M059J (cell line): ENCODE data around the gene A4GALT. TPM values are rescaled to one million over a fixed set of nuclear protein-coding genes. Genes with fewer than 3 reads are reported as not detected.
"Not testable (repeated sequence)": the region's sequence is repeated elsewhere in the genome, so short reads cannot be mapped to it uniquely, and the experiment has no call there.

Source experiments
- DNase-seq: peaks from one replicate; pipeline ENCODE4 v3.0.0-alpha.2; 2012; ENCODE audit warnings: low read depth
- total RNA-seq: library from RNA; depleted of rRNA; stranded (reverse); fragments of >200 nt; shearing (Covaris generic); gene quantifications from 2 replicates; pipeline ENCODE4 v1.2.3, GENCODE V29; 2014

Gene A4GALT
- total RNA-seq, 1 experiment from 2014 or later = 2.9 TPM

DNA sequence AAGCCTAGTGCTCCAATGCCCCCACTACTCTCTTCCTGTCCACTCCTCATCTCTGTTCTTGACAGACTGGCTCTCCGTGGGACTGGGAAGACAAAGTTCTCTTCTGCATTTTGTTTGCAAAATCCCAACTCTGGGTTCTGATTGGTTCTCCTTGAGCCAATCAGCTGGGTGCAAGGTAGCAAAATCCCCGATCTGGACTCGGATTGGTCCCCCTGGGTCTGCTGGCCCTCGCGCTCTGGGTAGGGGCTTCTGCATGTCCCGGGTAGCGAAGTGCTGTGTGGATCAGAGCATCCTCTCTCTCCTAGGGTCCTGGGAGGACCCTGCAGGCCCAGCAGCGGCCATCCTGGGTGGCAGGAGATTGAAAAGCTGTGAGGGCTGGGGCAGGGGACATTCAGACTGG is 22.3 kb upstream of the A4GALT start:
- no peak for DNase-seq

DNA sequence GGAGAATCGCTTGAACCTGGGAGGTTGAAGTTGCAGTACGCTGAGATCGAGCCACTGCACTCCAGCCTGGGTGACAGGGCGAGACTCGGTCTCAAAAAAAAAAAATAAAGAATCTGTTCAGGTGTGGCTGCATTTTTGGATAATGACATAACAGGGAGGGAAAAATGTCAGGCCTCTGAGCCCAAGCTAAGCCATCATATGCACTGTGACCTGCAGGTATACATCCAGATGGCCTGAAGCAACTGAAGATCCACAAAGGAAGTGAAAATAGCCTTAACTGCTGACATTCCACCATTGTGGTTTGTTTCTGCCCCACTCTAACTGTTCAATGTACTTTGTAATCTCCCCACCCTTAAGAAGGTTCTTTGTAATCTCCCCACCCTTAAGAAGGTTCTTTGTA is 19.6 kb upstream of the A4GALT start:
- not testable (repeated sequence) for DNase-seq

DNA sequence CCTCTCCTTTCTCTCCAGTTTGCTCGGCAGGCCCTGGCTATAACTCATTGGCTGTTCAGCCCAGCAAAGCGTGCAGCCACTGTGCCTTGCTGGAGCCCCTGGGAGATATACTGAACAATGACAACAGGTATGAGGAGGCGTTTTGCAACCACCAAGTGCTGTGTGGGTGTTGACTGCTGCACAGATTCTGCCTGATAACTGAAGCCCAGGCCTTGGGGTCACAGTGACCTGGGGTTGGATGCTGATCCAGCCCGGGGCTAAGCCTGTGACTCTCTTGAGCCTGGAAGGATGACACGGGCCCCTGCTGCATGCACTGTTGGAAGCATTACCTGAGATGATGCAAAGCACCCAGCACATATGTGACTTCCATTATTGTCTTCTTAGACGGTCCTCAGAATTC is 13.7 kb upstream of the A4GALT start:
- DNase-seq = no peak

DNA sequence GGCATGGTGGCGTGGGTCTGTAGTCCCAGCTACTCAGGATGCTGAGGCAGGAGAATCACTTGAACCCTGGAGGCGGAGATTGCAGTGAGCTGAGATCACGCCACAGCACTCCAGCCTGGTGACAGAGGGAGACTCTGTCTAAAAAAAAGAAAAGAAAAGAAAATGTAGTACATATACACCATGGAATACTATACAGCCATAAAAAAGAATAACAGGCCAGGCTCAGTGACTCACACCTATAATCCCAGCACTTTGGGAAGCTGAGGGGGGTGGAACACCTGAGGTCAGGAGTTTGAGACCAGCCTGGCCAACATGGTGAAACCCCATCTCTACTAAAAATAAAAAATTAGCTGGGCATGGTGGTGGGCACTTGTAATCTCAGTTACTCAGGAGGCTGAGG is 12.7 kb upstream of the A4GALT start:
- DNase-seq = not testable (repeated sequence)

DNA sequence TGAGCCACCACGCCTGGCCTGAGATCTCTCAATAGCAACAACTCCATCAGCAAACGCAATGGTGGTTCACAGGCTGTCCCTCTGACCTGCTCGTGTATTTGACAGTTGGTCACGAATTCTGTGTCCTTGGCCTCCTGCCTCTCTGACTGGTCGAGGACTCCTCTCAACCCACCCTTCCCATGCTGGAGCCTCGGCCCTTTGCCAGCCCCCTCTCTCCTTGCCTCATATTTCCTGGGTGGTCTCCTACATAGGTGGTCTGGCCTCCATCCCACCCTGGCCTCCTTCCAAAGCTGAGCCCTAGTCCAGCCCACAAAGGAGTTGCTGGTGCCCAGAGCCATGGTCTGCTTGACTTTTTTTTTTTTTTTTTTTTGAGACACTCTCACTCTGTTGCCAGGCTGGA is 11.4 kb upstream of the A4GALT start:
- no peak for DNase-seq

DNA sequence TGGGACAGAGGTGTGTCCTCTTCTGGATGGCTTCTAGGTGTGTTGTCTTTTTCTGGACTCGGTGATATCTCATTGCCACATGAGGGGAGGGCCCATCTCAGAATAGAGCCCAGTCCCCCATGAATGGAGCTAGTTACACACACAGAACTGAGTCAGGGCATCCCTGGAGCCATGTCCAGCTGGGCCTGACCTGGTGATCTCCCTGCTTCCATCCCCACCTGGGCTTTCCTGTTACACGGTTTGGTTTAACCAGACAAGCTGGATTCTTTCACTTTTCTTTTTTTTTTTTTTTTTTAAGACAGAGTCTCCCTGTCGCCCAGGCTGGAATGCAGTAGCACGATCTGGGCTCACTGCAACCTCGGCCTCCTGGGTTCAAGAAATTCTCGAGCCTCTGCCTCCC is 6.1 kb upstream of the A4GALT start:
- DNase-seq = no peak

DNA sequence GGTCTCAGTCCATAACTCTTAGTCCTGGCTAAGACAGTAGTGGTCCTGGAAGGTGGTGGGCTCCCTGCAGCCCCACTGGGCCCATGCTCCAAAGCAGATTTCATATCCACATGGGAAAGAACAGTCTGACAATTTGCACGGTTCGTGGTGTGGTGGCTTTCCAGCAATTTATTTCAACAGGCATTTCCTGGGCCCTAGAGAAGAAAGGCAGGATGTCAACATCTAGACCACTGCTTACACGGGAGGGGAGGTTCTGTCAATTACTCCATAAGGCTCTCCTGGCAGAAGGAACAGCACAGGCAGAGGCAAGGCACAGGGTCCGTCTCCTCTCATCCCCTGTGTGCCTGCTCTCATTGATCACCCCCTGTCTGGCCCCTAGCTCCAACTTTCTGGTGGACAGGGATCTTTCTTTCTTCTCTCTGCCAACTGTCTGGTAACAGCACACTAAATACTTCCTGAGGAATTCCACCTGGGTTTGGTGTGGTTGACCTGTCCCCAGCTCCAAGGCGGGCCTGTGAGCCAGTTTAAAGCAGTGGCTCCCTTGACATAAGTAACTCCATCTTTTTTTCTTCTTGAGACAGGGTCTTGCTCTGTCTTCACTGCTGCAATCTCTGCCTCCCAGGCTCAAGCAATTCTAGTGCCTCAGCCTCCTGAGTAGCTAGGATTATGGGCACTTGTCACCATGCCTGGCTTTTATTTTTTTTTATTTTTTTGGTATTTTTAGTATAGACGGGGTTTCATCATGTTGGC is 5.1 kb upstream of the A4GALT start:
- DNase-seq = no peak

DNA sequence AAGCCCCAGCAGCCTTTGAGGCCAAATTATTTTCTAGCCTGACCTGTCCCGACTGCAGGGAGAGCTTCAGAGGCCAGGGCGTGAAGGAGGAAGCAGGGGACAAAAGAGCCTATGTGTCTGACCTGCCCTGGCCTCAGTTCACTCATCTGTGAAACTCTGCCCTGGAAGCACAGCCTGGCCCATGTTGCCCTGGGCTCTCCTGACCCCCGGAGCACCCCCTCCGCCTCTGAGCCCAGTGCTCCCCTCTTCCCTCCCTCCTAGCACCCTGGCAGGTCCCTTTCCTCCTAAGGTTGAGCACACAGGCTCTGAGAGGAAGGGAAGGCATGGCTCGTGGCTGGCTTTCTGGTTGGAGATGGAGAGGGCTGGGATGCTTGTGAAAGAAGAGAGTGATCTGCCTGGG is 3.4 kb upstream of the A4GALT start:
- no peak for DNase-seq

DNA sequence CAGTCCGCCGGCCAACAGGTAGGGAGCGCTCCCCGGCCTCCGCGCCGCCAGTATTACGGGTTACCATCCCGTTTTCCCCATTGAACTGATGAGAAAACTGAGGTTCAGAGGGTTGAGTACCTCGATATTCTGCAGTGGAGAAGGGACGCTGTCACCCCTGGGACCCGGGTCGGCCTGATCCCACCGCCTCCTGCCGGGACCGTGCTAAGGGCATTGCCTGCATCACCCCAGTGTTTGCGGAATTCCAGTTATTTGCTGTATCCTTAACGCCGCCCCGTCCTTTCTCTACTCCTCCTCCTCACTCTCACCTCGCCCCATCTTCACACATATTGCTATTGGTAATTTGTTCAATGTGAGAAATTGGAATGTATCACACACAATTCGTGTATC is 370 bp upstream of the A4GALT start:
- DNase-seq = no peak

DNA sequence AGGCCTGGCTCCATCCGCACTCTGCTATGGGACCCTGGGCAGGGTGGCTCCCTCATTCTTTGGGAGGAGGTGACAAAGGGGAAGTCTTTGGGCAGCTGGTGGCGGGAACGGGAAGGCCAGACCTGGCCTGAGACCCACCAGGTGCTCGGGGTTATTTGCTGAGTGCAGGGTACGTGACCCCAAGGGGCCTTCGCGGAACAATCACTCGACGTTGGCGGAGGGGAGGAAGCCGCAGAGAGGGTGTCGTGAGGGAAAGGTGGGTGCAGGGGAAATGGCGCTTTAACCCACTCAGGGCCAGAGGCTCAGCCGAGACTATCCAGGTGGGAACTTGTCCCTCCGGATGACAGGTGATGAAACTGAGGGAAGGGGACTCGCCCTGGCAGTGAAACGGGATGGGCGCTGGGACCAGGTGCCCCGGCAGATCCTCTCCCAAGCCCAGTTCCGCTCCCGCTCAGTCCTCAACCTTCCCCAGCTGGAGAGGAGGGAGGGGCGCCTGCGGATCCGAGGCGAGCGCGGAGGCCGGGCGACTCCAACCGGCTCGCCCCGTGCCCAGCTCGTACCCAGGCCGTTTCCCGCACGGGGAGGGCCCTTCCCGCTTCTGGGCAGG is 911 bp downstream of the A4GALT start:
- no peak for DNase-seq

DNA sequence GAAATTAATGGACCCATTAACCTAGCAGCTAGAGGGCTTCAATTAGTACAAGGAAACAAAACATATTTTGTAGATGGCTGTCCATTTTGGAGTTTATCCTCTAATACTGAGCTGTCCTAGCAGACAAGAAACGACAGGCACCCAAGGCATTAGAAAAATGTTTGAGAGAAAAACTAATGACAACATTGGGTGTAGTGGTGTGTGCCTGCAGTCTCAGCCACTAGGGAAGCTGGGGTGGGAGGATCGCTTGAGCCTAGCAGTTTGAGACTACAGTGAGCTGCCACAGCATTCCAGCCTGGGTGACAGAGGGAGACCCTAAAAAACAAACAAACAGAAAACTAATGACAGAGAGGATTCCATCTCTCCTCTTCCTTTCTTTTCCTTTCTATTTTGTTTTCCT is 1.5 kb downstream of the A4GALT start:
- DNase-seq = no peak

DNA sequence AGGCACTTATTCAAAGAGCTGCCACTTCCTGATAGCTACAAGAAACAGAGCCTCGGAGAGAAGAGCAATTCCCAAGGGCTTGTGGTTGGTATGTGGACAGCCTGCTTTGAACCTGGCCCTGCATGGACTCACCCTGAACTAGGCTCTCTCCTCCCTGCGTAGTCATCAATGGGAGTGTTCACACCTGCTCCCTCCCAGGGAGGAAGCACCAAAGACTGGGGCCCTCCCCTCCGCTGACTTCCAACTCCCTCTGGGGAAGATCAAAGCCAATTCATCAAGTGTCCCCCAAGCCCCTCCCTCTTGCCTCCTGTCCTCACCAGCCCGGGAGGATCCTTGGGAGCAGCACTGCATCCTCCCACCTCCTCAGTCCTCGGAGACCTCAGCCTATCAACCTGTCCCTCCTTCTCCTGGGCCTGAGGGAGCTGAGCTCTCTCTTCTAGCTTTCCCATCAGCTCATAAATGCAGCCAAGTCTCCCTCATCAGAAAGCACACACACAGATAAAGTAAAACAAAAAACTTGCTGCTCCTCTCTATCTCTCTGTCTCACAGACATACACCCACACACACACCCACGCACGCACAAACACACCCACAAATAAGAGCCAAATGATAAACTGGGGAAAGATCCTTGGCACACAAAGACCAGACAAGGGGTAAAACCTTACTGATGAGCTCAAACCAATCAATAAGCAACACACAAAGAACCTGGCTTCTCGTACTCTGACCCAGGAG is 3.3 kb downstream of the A4GALT start:
- DNase-seq = no peak

DNA sequence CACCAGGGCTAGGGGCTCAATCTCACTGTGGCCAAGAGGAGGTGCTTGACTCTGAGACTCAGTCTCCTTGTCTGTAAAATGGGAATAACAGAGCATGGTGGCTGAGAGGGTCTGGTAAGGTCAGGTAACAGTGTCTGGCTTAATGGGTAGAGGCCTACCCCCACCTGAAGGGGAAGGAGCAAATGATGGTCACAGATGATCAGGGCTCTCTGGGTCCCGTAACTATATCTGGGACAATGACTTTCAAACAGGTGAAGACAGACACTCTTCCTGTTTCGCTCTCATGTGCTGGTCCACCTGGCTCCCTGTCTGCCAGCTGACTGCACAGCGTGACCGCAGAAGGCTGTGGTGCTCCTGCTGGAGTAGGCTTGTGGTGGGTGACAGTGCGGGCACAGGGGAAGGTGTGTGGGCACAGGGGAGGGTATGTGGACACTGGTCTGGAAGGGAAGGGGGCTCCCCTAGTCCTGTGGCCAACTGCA is 4.0 kb downstream of the A4GALT start:
- DNase-seq = no peak

DNA sequence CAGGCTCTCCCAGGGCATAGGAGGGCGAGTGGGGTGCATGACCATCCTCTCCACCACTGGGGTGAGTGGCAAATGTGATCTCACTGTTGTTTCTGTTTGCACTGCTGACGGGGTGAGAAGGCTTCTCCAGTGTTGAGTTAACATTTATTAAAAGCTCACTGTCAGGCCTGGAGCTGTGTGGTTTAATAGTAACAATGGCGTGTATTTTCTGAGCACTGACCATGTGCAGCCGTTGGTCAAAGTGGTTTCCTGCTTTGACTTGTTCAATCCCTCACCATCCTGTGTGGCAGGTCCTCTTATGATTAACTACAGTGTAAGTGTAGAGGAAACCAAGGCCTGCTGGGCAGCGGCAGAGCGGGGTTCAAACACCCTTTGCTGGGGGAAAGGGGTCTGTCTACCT is 4.4 kb downstream of the A4GALT start:
- peak; percentile 29 for DNase-seq

DNA sequence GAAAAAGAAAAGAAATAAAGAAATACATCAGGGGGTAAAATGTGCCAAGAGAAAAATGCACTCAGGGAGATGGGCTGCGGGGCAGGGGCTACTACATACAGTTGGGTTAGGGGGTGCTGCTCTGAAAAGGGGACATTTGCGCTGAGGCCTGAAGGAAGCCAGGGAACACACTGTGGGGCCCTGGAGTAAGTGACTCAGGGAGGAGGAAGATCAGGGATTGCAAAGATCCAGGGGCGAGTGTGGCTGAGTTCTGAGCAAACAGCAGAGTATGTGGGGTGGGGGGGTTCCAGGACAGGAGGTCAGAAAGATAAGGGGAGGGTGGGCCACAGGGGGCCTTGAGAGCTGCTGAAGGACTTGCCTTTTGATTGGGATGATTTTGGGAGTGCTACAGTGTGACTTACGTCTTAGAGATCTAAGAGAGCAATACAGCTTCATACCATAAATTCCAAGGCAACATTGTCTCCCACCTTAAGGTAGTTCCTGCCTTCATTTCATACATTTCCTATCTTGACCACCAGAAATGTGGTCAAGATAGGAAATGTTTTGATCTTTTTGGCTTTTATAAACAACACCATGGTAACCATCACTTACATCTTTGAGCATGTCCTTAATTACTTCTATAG is 5.8 kb downstream of the A4GALT start:
- no peak for DNase-seq

DNA sequence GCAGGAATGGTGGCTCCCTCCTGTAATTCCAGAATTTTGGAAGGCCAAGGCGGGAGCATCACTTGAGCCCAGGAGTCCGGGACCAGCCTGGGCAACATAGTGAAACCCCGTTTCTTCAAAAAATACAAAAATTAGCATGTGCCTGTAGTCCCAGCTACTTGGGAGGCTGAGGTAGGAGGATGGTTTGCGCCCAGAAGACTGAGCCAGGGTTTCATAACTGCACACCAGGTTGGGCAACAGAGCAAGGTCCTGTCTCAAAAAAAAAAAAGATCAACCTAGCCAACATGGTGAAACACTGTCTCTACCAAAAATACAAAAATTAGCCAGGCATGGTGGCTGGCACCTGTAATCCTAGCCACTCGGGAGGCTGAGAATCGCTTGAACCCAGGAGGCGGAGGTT is 6.4 kb downstream of the A4GALT start:
- no peak for DNase-seq

DNA sequence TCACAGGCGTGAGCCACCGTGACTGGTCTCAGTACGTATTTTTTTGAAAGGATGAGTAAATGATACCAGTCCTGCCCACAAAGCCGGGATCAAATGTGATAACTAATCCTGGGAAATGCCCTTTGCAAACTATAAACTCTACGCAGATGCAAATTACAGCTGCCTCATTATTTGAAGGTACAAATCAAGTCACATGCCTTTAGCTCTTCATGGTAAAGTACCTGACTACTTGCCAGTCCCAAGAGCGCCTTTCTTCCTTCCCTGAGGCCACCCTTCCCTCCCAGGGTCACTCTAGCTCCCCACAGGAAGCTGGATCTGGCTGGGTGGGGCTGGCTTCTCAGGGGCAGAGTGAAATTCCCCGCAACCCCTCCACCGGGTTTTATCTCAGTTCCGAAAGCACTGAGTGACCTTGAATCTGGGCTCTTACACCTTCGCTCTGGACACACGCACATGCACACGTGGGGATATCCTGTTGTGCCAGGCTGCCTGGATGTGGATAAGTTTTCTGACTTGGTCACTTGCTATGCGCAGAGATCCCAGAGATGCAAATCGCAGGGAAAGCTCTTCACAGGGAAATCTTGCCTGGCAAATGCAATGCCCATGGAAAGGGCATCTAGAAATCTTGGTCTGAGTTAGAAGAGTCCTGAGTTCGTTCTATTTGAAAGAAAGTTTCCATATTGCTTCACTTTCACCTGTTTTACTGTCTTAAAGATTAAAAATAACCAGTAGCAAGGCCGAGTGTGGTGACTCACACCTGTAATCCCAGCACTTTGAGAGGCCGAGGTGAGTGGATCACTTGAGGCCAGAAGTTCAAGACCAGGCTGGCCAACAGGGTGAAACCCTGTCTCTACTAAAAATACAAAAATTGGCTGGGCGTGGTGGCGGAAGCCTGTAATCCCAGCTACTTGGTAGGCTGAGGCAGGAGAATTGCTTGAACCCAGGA is 8.5 kb downstream of the A4GALT start:
- no peak for DNase-seq

DNA sequence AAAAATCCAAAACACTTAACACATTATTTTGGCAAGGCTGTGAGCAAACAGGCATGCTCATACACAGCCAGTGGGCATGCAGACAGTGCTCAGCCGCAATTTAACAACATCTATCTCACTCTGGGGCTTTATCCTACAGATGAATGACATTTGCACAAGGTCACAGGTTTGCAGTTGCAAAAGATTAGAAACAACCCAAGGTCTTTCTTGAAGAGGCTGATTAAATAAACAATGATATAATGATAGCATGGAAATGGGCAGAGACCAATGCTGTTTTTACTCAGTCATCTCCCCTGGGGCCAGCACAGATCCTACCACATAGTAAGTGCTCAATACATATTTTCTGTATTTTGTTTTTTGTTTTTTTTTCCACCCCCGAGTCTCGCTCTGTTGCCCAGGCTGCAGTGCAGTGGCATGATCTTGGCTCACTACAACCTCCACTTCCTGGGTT is 9.4 kb downstream of the A4GALT start:
- peak; percentile 55 for DNase-seq

DNA sequence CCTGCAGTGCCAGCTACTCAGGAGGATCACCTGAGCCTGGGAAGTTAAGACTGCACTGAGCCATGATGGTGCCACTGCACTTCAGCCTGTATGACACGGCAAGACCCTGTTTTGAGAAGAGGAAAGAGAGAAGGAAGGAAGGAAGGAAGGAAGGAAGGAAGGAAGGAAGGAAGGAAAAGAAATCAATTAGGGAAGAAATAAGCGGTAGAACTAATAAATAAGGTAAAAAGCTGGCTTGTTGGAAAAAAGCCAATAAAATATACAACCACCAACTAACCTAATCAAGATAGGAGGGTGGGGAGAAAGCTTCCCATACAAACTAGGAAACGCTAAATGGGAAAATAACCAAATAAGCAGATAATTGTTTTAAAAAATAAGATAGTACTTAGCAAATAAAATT is 12.3 kb downstream of the A4GALT start:
- DNase-seq = no peak

DNA sequence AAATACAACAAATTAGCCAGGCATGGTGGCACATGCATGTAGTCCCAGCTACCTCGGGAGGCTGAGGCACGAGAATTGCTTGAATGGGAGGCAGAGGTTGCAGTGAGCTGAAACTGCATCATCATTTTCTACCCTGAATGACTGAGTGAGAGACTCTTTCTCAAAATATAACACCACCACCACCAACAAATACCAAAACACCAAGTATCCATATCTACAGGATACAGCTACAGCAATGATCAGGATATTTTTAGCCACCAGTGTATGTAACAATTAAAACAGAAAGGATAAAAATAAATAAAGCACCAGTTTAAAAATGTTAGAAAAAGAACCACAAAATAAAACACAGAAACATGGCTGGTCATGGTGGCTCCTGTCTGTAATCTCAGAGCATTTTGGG is 13.2 kb downstream of the A4GALT start:
- DNase-seq = no peak

DNA sequence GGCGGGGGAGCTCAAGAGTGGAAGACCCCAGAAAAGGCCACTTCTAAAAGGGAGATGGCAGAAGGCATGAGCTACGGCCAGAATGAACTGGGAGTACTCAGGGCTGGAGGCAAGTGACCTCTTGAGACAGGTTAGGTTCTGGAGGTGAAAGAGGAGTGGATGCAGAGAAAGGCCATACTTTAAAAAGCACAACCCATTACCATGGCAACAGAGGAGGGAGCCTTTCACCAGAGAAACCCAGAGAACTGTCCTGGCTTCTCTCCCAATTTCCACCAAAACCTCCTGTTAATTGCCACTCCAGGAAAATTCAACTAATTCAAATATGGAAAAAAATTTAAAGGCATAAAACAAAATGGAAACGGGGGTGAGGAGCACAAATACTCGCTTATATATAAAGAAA is 15.8 kb downstream of the A4GALT start:
- DNase-seq = no peak
